GM06990 (cell line): ENCODE data around the gene GAREM1.

Experiments used
- DNase-seq: peaks from one replicate; pipeline ENCODE4 v3.0.0-alpha.2; 2011; ENCODE audit not compliant: insufficient read length; ENCODE audit errors: extremely low read depth
- H3K27me3 ChIP-seq: replicated peaks from 2 replicates; pipeline ENCODE4 v1.6.0; 2011; ENCODE audit warnings: low read length; ENCODE audit not compliant: control insufficient read depth, insufficient read depth
- H3K36me3 ChIP-seq: 2 replicates; pipeline ENCODE4 v1.5.1; 2011; ENCODE audit warnings: low read length; ENCODE audit not compliant: control insufficient read depth, insufficient read depth
- H3K4me3 ChIP-seq: replicated peaks from 2 replicates; pipeline ENCODE4 v1.5.1; 2011; ENCODE audit warnings: low read depth, mild to moderate bottlenecking, control low read depth, low read length
- TF ChIP-seq, protein P1 (sequence below): IDR thresholded peaks from 2 replicates; pipeline ENCODE4 v1.5.1; 2011; ENCODE audit warnings: low read length, control low read depth, mild to moderate bottlenecking, inconsistent platforms; ENCODE audit not compliant: insufficient read depth, poor library complexity, severe bottlenecking

Gene GAREM1

DNA sequence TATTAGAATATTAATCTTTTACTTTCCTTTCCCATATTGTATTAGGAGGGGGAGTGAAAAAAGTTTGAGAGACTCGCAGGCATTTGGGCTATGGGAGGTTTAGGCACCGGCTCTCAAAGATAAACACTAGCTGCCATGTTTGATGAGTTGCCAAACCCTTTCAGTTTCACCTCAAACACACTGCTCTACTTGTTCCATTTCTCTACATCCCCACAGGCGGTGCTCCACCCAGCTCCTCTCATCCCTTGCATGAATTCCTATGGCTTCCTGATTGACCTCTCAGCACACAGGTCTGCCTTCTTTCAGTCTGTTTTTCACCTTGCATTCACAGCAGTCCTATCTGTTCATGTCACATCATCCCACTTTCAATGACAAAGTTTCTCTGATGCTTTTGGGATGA is 215.1 kb downstream of the GAREM1 start:
- no peak for DNase-seq
- no peak overlapping the region for H3K4me3 ChIP-seq
- TF ChIP-seq, protein P1, sequence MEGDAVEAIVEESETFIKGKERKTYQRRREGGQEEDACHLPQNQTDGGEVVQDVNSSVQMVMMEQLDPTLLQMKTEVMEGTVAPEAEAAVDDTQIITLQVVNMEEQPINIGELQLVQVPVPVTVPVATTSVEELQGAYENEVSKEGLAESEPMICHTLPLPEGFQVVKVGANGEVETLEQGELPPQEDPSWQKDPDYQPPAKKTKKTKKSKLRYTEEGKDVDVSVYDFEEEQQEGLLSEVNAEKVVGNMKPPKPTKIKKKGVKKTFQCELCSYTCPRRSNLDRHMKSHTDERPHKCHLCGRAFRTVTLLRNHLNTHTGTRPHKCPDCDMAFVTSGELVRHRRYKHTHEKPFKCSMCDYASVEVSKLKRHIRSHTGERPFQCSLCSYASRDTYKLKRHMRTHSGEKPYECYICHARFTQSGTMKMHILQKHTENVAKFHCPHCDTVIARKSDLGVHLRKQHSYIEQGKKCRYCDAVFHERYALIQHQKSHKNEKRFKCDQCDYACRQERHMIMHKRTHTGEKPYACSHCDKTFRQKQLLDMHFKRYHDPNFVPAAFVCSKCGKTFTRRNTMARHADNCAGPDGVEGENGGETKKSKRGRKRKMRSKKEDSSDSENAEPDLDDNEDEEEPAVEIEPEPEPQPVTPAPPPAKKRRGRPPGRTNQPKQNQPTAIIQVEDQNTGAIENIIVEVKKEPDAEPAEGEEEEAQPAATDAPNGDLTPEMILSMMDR = no peak
- no peaks in the 10 kb centered on the region for H3K36me3 ChIP-seq
- H3K27me3 ChIP-seq = no peaks in the 10 kb centered on the region; the same call in 1 of the 2 replicates

DNA sequence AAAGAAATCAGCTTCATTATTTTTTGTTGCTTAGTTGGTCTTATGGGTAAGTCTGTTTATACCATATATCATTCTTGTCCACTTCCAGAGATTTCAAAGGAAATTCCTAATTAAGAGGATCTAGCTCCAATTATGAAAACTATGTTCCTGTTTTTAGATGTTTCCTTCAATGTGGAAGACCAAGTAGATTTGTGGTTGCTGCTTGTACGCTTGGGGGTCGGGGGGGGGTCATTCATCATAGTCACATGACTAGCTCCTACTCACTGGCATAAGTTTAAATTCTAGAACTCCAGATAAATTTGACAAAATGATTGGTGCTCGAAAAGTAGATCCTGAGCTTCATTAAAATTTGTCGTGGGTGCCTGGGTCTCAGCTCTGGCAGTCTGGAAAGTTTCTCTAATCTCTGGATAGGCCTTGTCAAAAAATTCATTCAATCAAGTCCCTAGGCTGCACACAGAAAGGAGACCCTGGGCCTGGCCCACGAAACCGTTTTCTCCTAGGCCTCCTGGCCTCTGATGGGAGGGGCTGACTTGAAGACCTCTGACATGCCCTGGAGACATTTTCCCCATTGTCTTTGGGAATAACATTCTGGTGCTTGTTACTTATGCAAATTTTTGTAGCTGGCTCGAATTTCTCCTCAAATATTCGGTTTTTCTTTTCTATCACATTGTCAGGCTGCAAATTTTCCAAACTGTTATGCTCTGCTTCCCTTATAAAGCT is 218.4 kb downstream of the GAREM1 start:
- no peak overlapping the region for H3K4me3 ChIP-seq
- TF ChIP-seq, protein P1 = no peak
- H3K36me3 ChIP-seq = no peaks in the 10 kb centered on the region
- no peaks in the 10 kb centered on the region; the same call in 1 of the 2 replicates for H3K27me3 ChIP-seq
- DNase-seq = no peak

DNA sequence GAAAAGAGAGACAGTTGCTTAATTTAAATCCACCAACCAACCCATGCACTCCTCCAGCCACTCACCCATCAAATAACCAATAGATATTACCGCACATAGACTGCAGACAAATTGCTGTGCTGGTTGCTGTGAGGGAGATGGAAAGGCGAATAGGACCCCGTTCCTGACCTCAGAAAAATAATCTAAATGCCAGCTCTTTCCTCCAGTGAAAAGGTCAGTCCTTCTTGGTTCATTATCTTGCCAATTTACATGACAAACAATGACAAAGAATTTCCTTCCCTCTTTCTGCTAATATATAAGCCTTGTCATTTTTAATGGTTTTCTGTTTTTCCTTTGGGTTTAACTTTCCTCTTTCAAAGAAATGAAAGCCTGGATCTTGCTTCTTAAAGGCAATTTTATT is 219.2 kb downstream of the GAREM1 start:
- no peaks in the 10 kb centered on the region for H3K36me3 ChIP-seq
- TF ChIP-seq, protein P1 = no peak
- no peak for DNase-seq
- no peak overlapping the region for H3K4me3 ChIP-seq
- no peaks in the 10 kb centered on the region; the same call in 1 of the 2 replicates for H3K27me3 ChIP-seq

DNA sequence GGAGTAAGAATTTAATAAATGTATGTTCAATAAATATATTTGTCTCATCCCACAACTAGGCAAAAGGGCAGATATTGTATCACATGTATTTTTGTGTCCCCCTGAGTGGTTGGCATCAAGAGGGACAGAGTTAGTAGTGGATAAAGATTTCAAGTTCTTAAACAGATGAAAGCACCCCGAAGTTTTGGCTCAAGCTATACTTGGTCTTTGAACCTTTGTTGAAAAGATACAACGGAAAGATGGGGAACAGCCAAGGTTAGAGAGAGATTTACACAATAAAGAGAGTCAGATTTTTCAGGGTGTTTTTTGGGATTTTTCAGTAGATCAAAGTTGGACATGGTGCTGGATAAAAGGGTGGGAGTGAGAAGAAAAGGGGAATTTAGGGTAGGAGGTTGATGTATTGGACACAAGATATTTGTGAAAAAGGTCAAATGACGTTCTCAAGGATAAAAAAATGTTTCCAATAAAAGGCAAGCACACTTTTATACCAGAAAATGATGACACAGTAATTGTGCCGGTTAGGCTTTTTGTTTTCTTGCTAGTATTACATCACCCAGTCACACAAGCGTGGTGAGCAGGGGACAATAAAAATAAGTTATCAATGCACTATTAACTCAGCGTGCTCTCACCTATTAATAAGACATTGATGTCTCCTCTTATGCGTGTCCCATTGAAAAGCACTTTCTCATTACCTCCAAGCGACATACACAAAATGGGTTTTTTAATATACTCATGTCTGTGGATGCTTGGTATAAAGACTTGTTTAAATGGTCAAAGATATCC is 221.3 kb downstream of the GAREM1 start:
- TF ChIP-seq, protein P1 = no peak
- DNase-seq = no peak
- H3K27me3 ChIP-seq = no peaks in the 10 kb centered on the region; the same call in 1 of the 2 replicates
- no peaks in the 10 kb centered on the region for H3K36me3 ChIP-seq
- no peak overlapping the region for H3K4me3 ChIP-seq

DNA sequence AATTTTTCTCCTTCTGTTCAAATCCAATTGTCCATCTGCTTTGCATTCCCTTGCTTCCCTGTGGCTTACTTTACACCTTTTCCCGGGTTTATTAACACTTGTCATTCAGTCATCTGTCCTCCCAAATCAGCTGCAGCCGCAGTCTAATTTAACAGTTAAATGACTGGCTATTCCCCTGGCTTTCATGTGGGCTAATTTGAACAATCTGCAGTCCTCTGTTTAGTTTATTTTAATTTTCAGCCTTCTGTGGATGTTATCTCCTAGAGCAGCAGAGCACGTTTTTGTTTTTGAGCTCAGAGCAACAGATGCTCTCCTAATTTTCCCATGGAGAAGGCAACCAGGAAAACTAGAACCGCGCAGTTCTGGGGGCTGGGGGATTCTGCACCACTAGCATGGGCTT is 225.8 kb downstream of the GAREM1 start:
- DNase-seq = no peak
- Histone ChIP-seq H3K4me3 (no peak overlapping the region), H3K27me3 (no peaks in the 10 kb centered on the region; the same call in 1 of the 2 replicates), H3K36me3 (no peaks in the 10 kb centered on the region)
- TF ChIP-seq, protein P1 = no peak
